ENCODE measurements around the gene PMM2. TPM values are rescaled to one million over a fixed set of nuclear protein-coding genes. Genes with fewer than 3 reads are reported as not detected.

The PMM2 gene
- total RNA-seq, 4 donors from 2014 or later, result 26.2 to 114 (median 58.5) TPM

- TF ChIP-seq POLR2A (IDR thresholded peaks at IDR 0.05), result no peak
- no peak for TF ChIP-seq EP300 (IDR thresholded peaks at IDR 0.05; ENCODE audit: low read depth)
- TF ChIP-seq CTCF (IDR thresholded peaks at IDR 0.05), result no peak
- no peak for TF ChIP-seq POLR2AphosphoS5 (IDR thresholded peaks at IDR 0.05)
- H3K4me1 ChIP-seq, result peaks cover 11 to 31% (median 29%) of the 10 kb centered on the region in 4 donors
- H3K4me3 ChIP-seq, result no peak overlapping the region
- intact Hi-C loops (cut with DNase I; ENCODE audit: low total_unique reads), result no loop called here
- no peaks in the 10 kb centered on the region for H3K9me3 ChIP-seq
- in situ Hi-C loops (cut with MboI; ENCODE audit: low pct_ligation_motif_present in 1 of 4, low pct_unique_long_range_greater_than_20kb in 1 of 4, low sequenced_read_pairs in 3 of 4), result loop anchor here (10.0 to 25.0 kb wide), 3 partner anchors 223 to 250 kb away; partner anchors contain the start of gene ABAT (in 1 of the 4)
- WGBS, 2 donors (ENCODE audit: low coverage in 1 of 2), result 93% methylated on average over 6 of the region's 6 CpGs; no CpG with 5 or more reads in 1 of the 2 donors
- H3K27me3 ChIP-seq, result no peaks in the 10 kb centered on the region
- H3K27ac ChIP-seq, result no peak overlapping the region
- DNase-seq, result no peak
- peaks cover 0 to 9% (median 3%) of the 10 kb centered on the region in 4 donors for H3K36me3 ChIP-seq
Observed at GRCh38 chr16:8887431-8887765, 89.8 kb downstream of the PMM2 start.

GRCh38 chr16:8887952-8888560 lies 90.4 kb downstream of the PMM2 start:
- Histone ChIP-seq H3K9me3 (no peaks in the 10 kb centered on the region), H3K27ac (no peak overlapping the region), H3K4me3 (no peak overlapping the region), H3K36me3 (peaks cover 0 to 15% (median 3%) of the 10 kb centered on the region in 4 donors), H3K27me3 (no peaks in the 10 kb centered on the region), H3K4me1 (peaks cover 11 to 31% (median 29%) of the 10 kb centered on the region in 4 donors)
- intact Hi-C loops (cut with DNase I; ENCODE audit: low total_unique reads) (no loop called here), in situ Hi-C loops (cut with MboI; ENCODE audit: low pct_ligation_motif_present in 1 of 4, low pct_unique_long_range_greater_than_20kb in 1 of 4, low sequenced_read_pairs in 3 of 4) (loop anchor here (10.0 to 25.0 kb wide), 3 partner anchors 223 to 249 kb away; partner anchors contain the start of gene ABAT (in 1 of the 4))
- DNase-seq, result no peak
- no peak for TF ChIP-seq EP300 (IDR thresholded peaks at IDR 0.05; ENCODE audit: low read depth)
- no peak for TF ChIP-seq POLR2AphosphoS5 (IDR thresholded peaks at IDR 0.05)
- TF ChIP-seq POLR2A (IDR thresholded peaks at IDR 0.05), result no peak
- 78 to 96% methylated on average over 4 to 12 of the region's 16 CpGs for WGBS, 2 donors (ENCODE audit: low coverage in 1 of 2)

GRCh38 chr16:8888951-8889892 lies 91.6 kb downstream of the PMM2 start:
- WGBS, 2 donors (ENCODE audit: low coverage in 1 of 2), result 84% methylated on average over 22 of the region's 23 CpGs; no CpG with 5 or more reads in 1 of the 2 donors
- in situ Hi-C loops (cut with MboI; ENCODE audit: low pct_ligation_motif_present in 1 of 4, low pct_unique_long_range_greater_than_20kb in 1 of 4, low sequenced_read_pairs in 3 of 4) (loop anchor here (10.0 to 25.0 kb wide), 3 partner anchors 224 to 248 kb away; partner anchors contain the start of gene ABAT (in 1 of the 4)), intact Hi-C loops (cut with DNase I; ENCODE audit: low total_unique reads) (no loop called here)
- Histone ChIP-seq H3K9me3 (no peaks in the 10 kb centered on the region), H3K36me3 (peaks cover 0 to 24% (median 9%) of the 10 kb centered on the region in 4 donors), H3K27me3 (no peaks in the 10 kb centered on the region), H3K4me1 (peaks cover 11 to 26% (median 24%) of the 10 kb centered on the region in 4 donors), H3K4me3 (no peak overlapping the region), H3K27ac (no peak overlapping the region)
- DNase-seq, result no peak
- no peak for TF ChIP-seq POLR2A (IDR thresholded peaks at IDR 0.05)
- TF ChIP-seq CTCF (IDR thresholded peaks at IDR 0.05), result no peak
- no peak for TF ChIP-seq POLR2AphosphoS5 (IDR thresholded peaks at IDR 0.05)
- TF ChIP-seq EP300 (IDR thresholded peaks at IDR 0.05; ENCODE audit: low read depth), result no peak

- TF ChIP-seq CTCF (IDR thresholded peaks at IDR 0.05) (no peak), POLR2AphosphoS5 (IDR thresholded peaks at IDR 0.05) (no peak)
- Histone ChIP-seq H3K4me3 (no peak overlapping the region), H3K4me1 (peaks cover 11 to 18% (median 17%) of the 10 kb centered on the region in 4 donors), H3K9me3 (no peaks in the 10 kb centered on the region), H3K27ac (no peak overlapping the region), H3K27me3 (no peaks in the 10 kb centered on the region), H3K36me3 (peaks cover 0 to 32% (median 13%) of the 10 kb centered on the region in 4 donors)
- 80% methylated on average over 14 of the region's 14 CpGs; no CpG with 5 or more reads in 1 of the 2 donors for WGBS, 2 donors (ENCODE audit: low coverage in 1 of 2)
- in situ Hi-C loops (cut with MboI; ENCODE audit: low pct_ligation_motif_present in 1 of 4, low pct_unique_long_range_greater_than_20kb in 1 of 4, low sequenced_read_pairs in 3 of 4), result loop anchor here (10.0 to 25.0 kb wide), 3 partner anchors 225 to 247 kb away; partner anchors contain the start of gene ABAT (in 1 of the 4)
- intact Hi-C loops (cut with DNase I; ENCODE audit: low total_unique reads), result no loop called here
- DNase-seq, result no peak
Observed at GRCh38 chr16:8889893-8890548, 92.4 kb downstream of the PMM2 start.

Data from transverse colon (tissue), 4 donors.